GM23248 (cell line): Measurements from ENCODE around the gene MALT1. TPM values are rescaled to one million over a fixed set of nuclear protein-coding genes. Genes with fewer than 3 reads are reported as not detected.

ENCODE experiments used
- DNase-seq: peaks from one replicate; pipeline ENCODE4 v3.0.0-alpha.2; 2015
- H2AFZ ChIP-seq: fragments of 200-600 bp; sonication (generic); 2 replicates; pipeline ENCODE4 v1.6.1; 2016; ENCODE audit warnings: antibody characterized with exemption
- H3F3A ChIP-seq: fragments of 200-600 bp; sonication (generic); 2 replicates; pipeline ENCODE4 v1.6.1; 2016; ENCODE audit warnings: mild to moderate bottlenecking, antibody characterized with exemption, mixed run types; ENCODE audit not compliant: insufficient read depth
- H3K27ac ChIP-seq: fragments of 200-600 bp; sonication (generic); 2 replicates; pipeline ENCODE4 v1.5.1; 2016; ENCODE audit warnings: mild to moderate bottlenecking
- H3K27me3 ChIP-seq: fragments of 200-600 bp; sonication (generic); replicated peaks from 2 replicates; pipeline ENCODE4 v1.6.1; 2016; ENCODE audit warnings: mild to moderate bottlenecking; ENCODE audit not compliant: insufficient read depth
- H3K36me3 ChIP-seq: fragments of 200-600 bp; sonication (generic); 2 replicates; pipeline ENCODE4 v1.6.1; 2016; ENCODE audit warnings: low read depth, mild to moderate bottlenecking
- H3K4me1 ChIP-seq: fragments of 200-600 bp; sonication (generic); 2 replicates; pipeline ENCODE4 v1.6.1; 2016; ENCODE audit warnings: mild to moderate bottlenecking; ENCODE audit not compliant: insufficient read depth
- H3K4me2 ChIP-seq: fragments of 200-600 bp; sonication (generic); one replicate; pipeline ENCODE4 v1.6.1; 2016; ENCODE audit warnings: mild to moderate bottlenecking; ENCODE audit not compliant: unreplicated experiment
- H3K4me3 ChIP-seq: fragments of 200-600 bp; sonication (generic); 2 replicates; pipeline ENCODE4 v1.5.1; 2016; ENCODE audit warnings: mild to moderate bottlenecking
- H3K79me2 ChIP-seq: fragments of 200-600 bp; sonication (generic); 2 replicates; pipeline ENCODE4 v1.6.1; 2016; ENCODE audit warnings: mild to moderate bottlenecking; ENCODE audit not compliant: insufficient read depth
- H3K9ac ChIP-seq: fragments of 200-600 bp; sonication (generic); 2 replicates; pipeline ENCODE4 v1.6.1; 2016; ENCODE audit warnings: mild to moderate bottlenecking
- H3K9me2 ChIP-seq: fragments of 200-600 bp; sonication (generic); 2 replicates; pipeline ENCODE4 v1.6.1; 2016; ENCODE audit warnings: mixed run types, mild to moderate bottlenecking, moderate library complexity; ENCODE audit not compliant: insufficient read depth
- H3K9me3 ChIP-seq: fragments of 200-600 bp; sonication (generic); one replicate; pipeline ENCODE4 v1.6.1; 2017; ENCODE audit warnings: low read depth
- H4K20me1 ChIP-seq: fragments of 200-600 bp; sonication (generic); 2 replicates; pipeline ENCODE4 v1.6.0; 2016; ENCODE audit not compliant: insufficient read depth
- EZH2 ChIP-seq: fragments of 200-600 bp; sonication (generic); IDR thresholded peaks from 2 replicates; pipeline ENCODE4 v1.6.1; 2018; ENCODE audit warnings: antibody characterized with exemption, mild to moderate bottlenecking; ENCODE audit not compliant: insufficient read depth, poor library complexity, severe bottlenecking
- EZH2phosphoT487 ChIP-seq: fragments of 200-600 bp; sonication (generic); IDR thresholded peaks from 2 replicates; pipeline ENCODE4 v1.6.1; 2018; ENCODE audit warnings: antibody characterized with exemption, moderate library complexity, mild to moderate bottlenecking, low read depth; ENCODE audit not compliant: insufficient read depth
- WGBS, 2 experiments: methylation state at CpG; one replicate each; pipeline ENCODE4 v1.1.6; 2015 to 2017; ENCODE audit warnings: low lambda C conversion rate in 2 of 2, low coverage in 1 of 2; ENCODE audit errors: missing lambda C conversion rate in 2 of 2; 5-methylcytosine and 5-hydroxymethylcytosine counted together
- in situ Hi-C: fragments of 300-500 bp; cut with MboI; formaldehyde crosslinking; loops from 2 replicates; pipeline ENCODE4 v1.15.0; 2020
- polyA plus RNA-seq: library from polyadenylated mRNA; unstranded; fragments of >200 nt; fragmentation: Nextera tagmentation; extraction: Ambion mirVana; gene quantifications from 2 replicates; pipeline ENCODE4 v1.2.1, GENCODE V29; 2016
- total RNA-seq: library from RNA; depleted of rRNA; stranded (reverse); fragments of >200 nt; shearing (Covaris generic); gene quantifications from 2 replicates; pipeline ENCODE4 v1.2.3, GENCODE V29; 2014

MALT1 gene
- total and polyA plus RNA-seq, 2 experiments from 2014 or later = 12.6 to 42.5 TPM

DNA sequence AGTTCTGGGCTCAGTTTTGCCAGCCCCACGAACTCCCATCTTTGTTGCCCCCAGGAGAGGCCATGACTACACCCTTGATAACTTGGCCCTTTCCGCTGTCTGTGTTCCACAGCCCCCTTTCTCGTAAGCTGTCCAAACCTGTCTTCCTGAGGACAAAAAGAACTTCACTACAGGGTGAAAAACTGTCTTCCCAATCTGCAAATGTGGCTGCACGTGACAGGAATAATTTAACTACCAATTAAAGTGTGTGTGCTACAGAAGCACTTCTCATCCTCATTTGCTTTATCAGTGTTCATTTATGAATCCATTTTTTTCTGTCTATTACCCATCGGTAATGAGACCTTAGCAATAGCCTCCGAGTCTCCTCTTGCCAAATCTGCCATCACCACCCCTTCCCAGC, 33.3 kb upstream of the MALT1 start:
- TF ChIP-seq EZH2phosphoT487 (no peak), EZH2 (no peak)
- no peaks in the 10 kb centered on the region for H3K27me3 ChIP-seq
- H3K4me1 ChIP-seq = peaks cover 41% of the 10 kb centered on the region
- no peak overlapping the region for H3K4me3 ChIP-seq
- H3K9me2 ChIP-seq = no peaks in the 10 kb centered on the region
- DNase-seq = no peak
- H4K20me1 ChIP-seq = no peaks in the 10 kb centered on the region
- H3F3A ChIP-seq = peaks cover 21% of the 10 kb centered on the region
- H3K36me3 ChIP-seq = no peaks in the 10 kb centered on the region
- H3K79me2 ChIP-seq = no peaks in the 10 kb centered on the region
- no peaks in the 10 kb centered on the region for H3K9me3 ChIP-seq
- WGBS, 2 experiments = 75 to 76% methylated on average over 6 of the region's 6 CpGs
- H3K4me2 ChIP-seq = no peak overlapping the region
- in situ Hi-C loops = no loop called here
- no peak overlapping the region for H3K9ac ChIP-seq
- peak overlapping the region; percentile 47; the same call in 1 of the 2 replicates for H2AFZ ChIP-seq
- H3K27ac ChIP-seq = no peak overlapping the region

DNA sequence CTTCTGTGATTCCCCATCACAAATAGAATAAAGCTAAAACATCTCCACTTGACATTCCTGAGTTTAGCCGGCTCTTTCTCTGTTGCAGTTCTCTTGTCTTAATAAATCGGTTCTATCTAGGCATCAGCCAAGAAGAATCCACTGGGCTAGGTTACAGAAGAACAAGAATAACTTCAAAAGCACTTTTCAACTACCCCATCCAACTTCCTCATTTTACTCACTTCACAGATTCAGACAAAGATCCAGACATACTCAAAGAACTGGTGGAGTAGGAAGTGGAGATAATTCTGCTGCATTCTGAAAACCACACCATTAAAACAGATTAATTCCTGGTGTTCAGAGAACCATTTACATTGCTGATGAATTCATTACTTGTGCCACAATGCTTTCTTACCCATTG, 32.8 kb upstream of the MALT1 start:
- Histone ChIP-seq H3K4me3 (no peak overlapping the region), H2AFZ (peak overlapping the region; percentile 47; the same call in 1 of the 2 replicates), H3K9ac (no peak overlapping the region), H3K4me1 (peaks cover 41% of the 10 kb centered on the region), H3K27me3 (no peaks in the 10 kb centered on the region), H3K27ac (0 out of 2 replicates have a peak overlapping the region, but pooled peaks have one; percentile 6), H3K9me2 (no peaks in the 10 kb centered on the region), H3F3A (peaks cover 21% of the 10 kb centered on the region), H3K79me2 (no peaks in the 10 kb centered on the region), H4K20me1 (no peaks in the 10 kb centered on the region), H3K9me3 (no peaks in the 10 kb centered on the region), H3K4me2 (peak overlapping the region; percentile 1), H3K36me3 (no peaks in the 10 kb centered on the region)
- in situ Hi-C loops = no loop called here
- TF ChIP-seq EZH2phosphoT487 = no peak
- TF ChIP-seq EZH2 = no peak
- DNase-seq = no peak
- WGBS, 2 experiments = 22 to 27% methylated on average over 2 of the region's 2 CpGs

DNA sequence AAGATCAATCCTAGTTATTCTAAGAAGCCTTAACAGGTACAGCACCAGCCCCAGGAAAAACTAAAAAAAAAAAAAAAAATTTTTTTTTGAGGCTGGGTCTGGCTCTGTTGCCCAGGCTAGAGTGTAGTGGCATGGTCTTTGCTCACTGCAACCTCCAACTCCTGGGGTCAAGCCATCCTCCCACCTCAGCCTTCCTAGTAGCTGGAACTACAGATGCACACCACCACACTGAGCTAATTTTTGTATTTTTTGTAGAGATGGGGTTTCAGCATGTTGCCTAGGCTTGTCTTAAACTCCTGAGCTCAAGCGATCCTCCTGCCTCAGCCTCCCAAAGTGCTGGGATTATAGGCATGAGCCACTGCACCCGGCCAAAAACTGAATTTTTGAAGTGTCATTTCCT, 32.0 kb upstream of the MALT1 start:
- no peaks in the 10 kb centered on the region for H3K36me3 ChIP-seq
- H3K27ac ChIP-seq = peak overlapping the region; percentile 42
- H3K79me2 ChIP-seq = no peaks in the 10 kb centered on the region
- no peak overlapping the region for H3K9ac ChIP-seq
- no peak for DNase-seq
- no peak overlapping the region for H3K4me2 ChIP-seq
- no peak overlapping the region for H3K4me3 ChIP-seq
- 94 to 96% methylated on average over 2 of the region's 2 CpGs for WGBS, 2 experiments
- peaks cover 21% of the 10 kb centered on the region for H3F3A ChIP-seq
- TF ChIP-seq EZH2phosphoT487 (no peak), EZH2 (no peak)
- no peak overlapping the region for H2AFZ ChIP-seq
- no peaks in the 10 kb centered on the region for H3K9me2 ChIP-seq
- no peaks in the 10 kb centered on the region for H3K9me3 ChIP-seq
- H3K27me3 ChIP-seq = no peaks in the 10 kb centered on the region
- in situ Hi-C loops = no loop called here
- peaks cover 39% of the 10 kb centered on the region for H3K4me1 ChIP-seq
- H4K20me1 ChIP-seq = no peaks in the 10 kb centered on the region

DNA sequence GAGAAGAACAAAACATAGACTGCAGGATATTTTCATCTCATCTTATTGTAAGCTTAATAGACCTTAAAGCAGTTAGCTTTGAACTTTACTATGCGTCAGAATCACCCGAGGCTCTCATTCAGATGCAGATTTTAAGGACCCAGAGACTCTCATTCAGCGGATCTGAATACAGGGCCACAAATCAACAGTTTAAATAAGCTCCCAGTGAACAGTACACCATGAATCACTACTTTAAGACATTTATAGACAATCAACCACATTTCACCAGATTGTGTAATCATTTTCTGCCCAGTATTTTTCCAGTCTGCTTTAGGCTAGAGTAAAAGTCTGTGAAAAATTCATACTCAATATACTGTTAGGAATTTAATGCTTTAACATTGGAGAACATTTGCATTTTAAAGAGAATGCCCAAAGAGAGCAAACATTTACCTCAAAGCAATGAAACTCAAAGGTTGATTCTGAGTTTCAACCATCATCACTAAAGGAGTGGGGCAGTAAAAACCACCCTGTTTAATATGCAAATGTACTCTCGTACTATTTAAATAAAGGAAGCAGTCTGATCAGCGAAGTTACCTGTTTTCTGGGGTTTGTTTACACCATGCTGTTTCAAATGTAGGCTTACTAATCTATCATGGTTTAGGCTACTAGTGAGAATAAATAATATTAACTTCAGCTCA, 31.4 kb upstream of the MALT1 start:
- 62 to 63% methylated on average over 5 of the region's 5 CpGs for WGBS, 2 experiments
- Histone ChIP-seq H2AFZ (peak overlapping the region; percentile 18), H3K4me2 (peak overlapping the region; percentile 36), H3K4me3 (no peak overlapping the region), H3K9me3 (no peaks in the 10 kb centered on the region), H3K36me3 (no peaks in the 10 kb centered on the region), H4K20me1 (no peaks in the 10 kb centered on the region), H3F3A (peaks cover 23% of the 10 kb centered on the region), H3K9ac (no peak overlapping the region), H3K27me3 (no peaks in the 10 kb centered on the region), H3K79me2 (no peaks in the 10 kb centered on the region), H3K9me2 (no peaks in the 10 kb centered on the region), H3K27ac (peak overlapping the region; percentile 42), H3K4me1 (peaks cover 46% of the 10 kb centered on the region)
- in situ Hi-C loops = no loop called here
- peak; percentile 68 for DNase-seq
- TF ChIP-seq EZH2phosphoT487 = no peak
- TF ChIP-seq EZH2 = no peak

DNA sequence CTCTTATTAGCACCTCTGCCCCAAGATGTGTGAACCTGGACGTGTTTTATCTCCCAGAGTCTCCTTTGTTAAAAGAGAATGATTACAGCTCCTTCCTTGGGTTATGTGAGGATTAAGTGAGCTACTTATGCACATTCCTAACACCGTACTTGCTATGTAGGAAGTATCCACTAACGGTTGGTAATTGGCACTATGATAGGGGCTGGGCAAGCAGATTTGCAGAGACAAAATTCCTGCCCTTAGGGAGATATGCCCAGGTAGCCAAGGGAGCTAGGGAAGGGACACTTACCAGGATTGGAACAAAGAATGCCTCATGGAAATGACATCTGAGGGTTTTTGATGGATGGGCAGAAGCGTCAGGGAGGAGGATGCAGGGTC, 30.8 kb upstream of the MALT1 start:
- no peak overlapping the region; the same call in 1 of the 2 replicates for H2AFZ ChIP-seq
- H3K4me3 ChIP-seq = no peak overlapping the region
- no peaks in the 10 kb centered on the region for H3K27me3 ChIP-seq
- H3K9ac ChIP-seq = no peak overlapping the region
- WGBS, 2 experiments = 94 to 98% methylated on average over 4 of the region's 4 CpGs
- no peaks in the 10 kb centered on the region for H3K9me3 ChIP-seq
- no peaks in the 10 kb centered on the region for H4K20me1 ChIP-seq
- H3K4me1 ChIP-seq = peaks cover 50% of the 10 kb centered on the region
- H3K27ac ChIP-seq = peak overlapping the region; percentile 42; the same call in 1 of the 2 replicates
- no peaks in the 10 kb centered on the region for H3K36me3 ChIP-seq
- no peaks in the 10 kb centered on the region for H3K9me2 ChIP-seq
- peaks cover 28% of the 10 kb centered on the region for H3F3A ChIP-seq
- peak overlapping the region; percentile 36 for H3K4me2 ChIP-seq
- no peak for DNase-seq
- in situ Hi-C loops = no loop called here
- no peaks in the 10 kb centered on the region for H3K79me2 ChIP-seq
- TF ChIP-seq EZH2 (no peak), EZH2phosphoT487 (no peak)
